ENCODE measurements around the gene ADAMTS19. TPM values are rescaled to one million over a fixed set of nuclear protein-coding genes. Genes with fewer than 3 reads are reported as not detected.
"Not testable (repeated sequence)": the region's sequence is repeated elsewhere in the genome, so short reads cannot be mapped to it uniquely, and the experiment has no call there.

ADAMTS19 gene
- total RNA-seq = under 1 TPM in 1 of 3 donors, not detected in 2; 0.14 TPM

- DNase-seq (no peak), ATAC-seq (peak; percentile 56 to 58)
- Mint-ChIP-seq H3K9me3 (no peaks in the 10 kb centered on the region), H3K27me3 (ENCODE audit: low read depth) (peaks cover 34% of the 10 kb centered on the region), H3K36me3 (ENCODE audit: insufficient read depth) (no peaks in the 10 kb centered on the region), H3K4me3 (no peak within 1 kb of the TSS), H3K4me1 (ENCODE audit: low read depth) (peaks cover 6% of the 10 kb centered on the region)
Observed at GRCh38 chr5:129459777-129460671, at the start of gene ADAMTS19. TSS of gene ADAMTS19 (plus strand) at chr5:129460298. CDS start at chr5:129460392, 94 bp downstream.

GRCh38 chr5:129410488-129410887 lies 49.6 kb upstream of the ADAMTS19 start:
- H3K9me3 Mint-ChIP-seq = peaks cover 17% of the 10 kb centered on the region
- no peaks in the 10 kb centered on the region for H3K36me3 Mint-ChIP-seq (ENCODE audit: insufficient read depth)
- no peaks in the 10 kb centered on the region for H3K4me1 Mint-ChIP-seq (ENCODE audit: low read depth)
- no peaks in the 10 kb centered on the region for H3K27me3 Mint-ChIP-seq (ENCODE audit: low read depth)
- DNase-seq (no peak), ATAC-seq (no peak)
- no peak overlapping the region for H3K4me3 Mint-ChIP-seq

- no peak for ATAC-seq
- H3K36me3 Mint-ChIP-seq (ENCODE audit: insufficient read depth) = no peaks in the 10 kb centered on the region
- DNase-seq = no peak
- H3K27me3 Mint-ChIP-seq (ENCODE audit: low read depth) = no peaks in the 10 kb centered on the region
- H3K4me3 Mint-ChIP-seq = no peak overlapping the region
- peaks cover 23% of the 10 kb centered on the region for H3K9me3 Mint-ChIP-seq
- H3K4me1 Mint-ChIP-seq (ENCODE audit: low read depth) = no peaks in the 10 kb centered on the region
Observed at GRCh38 chr5:129412721-129413120, 47.4 kb upstream of the ADAMTS19 start.

GRCh38 chr5:129413570-129413969 lies 46.5 kb upstream of the ADAMTS19 start:
- ATAC-seq (no peak), DNase-seq (no peak)
- no peaks in the 10 kb centered on the region for H3K36me3 Mint-ChIP-seq (ENCODE audit: insufficient read depth)
- H3K4me1 Mint-ChIP-seq (ENCODE audit: low read depth) = no peaks in the 10 kb centered on the region
- H3K4me3 Mint-ChIP-seq = no peak overlapping the region
- H3K27me3 Mint-ChIP-seq (ENCODE audit: low read depth) = no peaks in the 10 kb centered on the region
- H3K9me3 Mint-ChIP-seq = peaks cover 23% of the 10 kb centered on the region

- Mint-ChIP-seq H3K27me3 (ENCODE audit: low read depth) (no peaks in the 10 kb centered on the region), H3K4me3 (no peak overlapping the region), H3K9me3 (peaks cover 14% of the 10 kb centered on the region), H3K36me3 (ENCODE audit: insufficient read depth) (no peaks in the 10 kb centered on the region), H3K4me1 (ENCODE audit: low read depth) (no peaks in the 10 kb centered on the region)
- ATAC-seq (no peak), DNase-seq (no peak)
Observed at GRCh38 chr5:129419292-129419691, 40.8 kb upstream of the ADAMTS19 start.

GRCh38 chr5:129425031-129425430 lies 35.1 kb upstream of the ADAMTS19 start:
- ATAC-seq (no peak), DNase-seq (no peak)
- Mint-ChIP-seq H3K9me3 (peaks cover 3% of the 10 kb centered on the region), H3K36me3 (ENCODE audit: insufficient read depth) (no peaks in the 10 kb centered on the region), H3K4me1 (ENCODE audit: low read depth) (no peaks in the 10 kb centered on the region), H3K4me3 (no peak overlapping the region), H3K27me3 (ENCODE audit: low read depth) (no peaks in the 10 kb centered on the region)

GRCh38 chr5:129426071-129426470 lies 34.0 kb upstream of the ADAMTS19 start:
- H3K27me3 Mint-ChIP-seq (ENCODE audit: low read depth) = no peaks in the 10 kb centered on the region

GRCh38 chr5:129428636-129429035 lies 31.5 kb upstream of the ADAMTS19 start:
- H3K4me1 Mint-ChIP-seq (ENCODE audit: low read depth); DNase-seq; H3K4me3 Mint-ChIP-seq; H3K36me3 Mint-ChIP-seq (ENCODE audit: insufficient read depth); H3K9me3 Mint-ChIP-seq; H3K27me3 Mint-ChIP-seq (ENCODE audit: low read depth); ATAC-seq: not testable (repeated sequence)

More at GRCh38 chr5:129426071-129426470, 34.0 kb upstream of the ADAMTS19 start:
- Mint-ChIP-seq H3K36me3 (ENCODE audit: insufficient read depth) (no peaks in the 10 kb centered on the region), H3K4me3 (no peak overlapping the region), H3K4me1 (ENCODE audit: low read depth) (no peaks in the 10 kb centered on the region), H3K9me3 (peaks cover 3% of the 10 kb centered on the region)
- no peak for ATAC-seq
- DNase-seq = no peak

- DNase-seq (no peak), ATAC-seq (no peak)
- peaks cover 9% of the 10 kb centered on the region for H3K9me3 Mint-ChIP-seq
- no peaks in the 10 kb centered on the region for H3K4me1 Mint-ChIP-seq (ENCODE audit: low read depth)
- H3K36me3 Mint-ChIP-seq (ENCODE audit: insufficient read depth) = no peaks in the 10 kb centered on the region
- no peaks in the 10 kb centered on the region for H3K27me3 Mint-ChIP-seq (ENCODE audit: low read depth)
- H3K4me3 Mint-ChIP-seq = no peak overlapping the region
Observed at GRCh38 chr5:129431406-129431805, 28.7 kb upstream of the ADAMTS19 start.

- H3K4me3 Mint-ChIP-seq = no peak overlapping the region
- peaks cover 6% of the 10 kb centered on the region for H3K9me3 Mint-ChIP-seq
- no peak for DNase-seq
- H3K27me3 Mint-ChIP-seq (ENCODE audit: low read depth) = no peaks in the 10 kb centered on the region
- H3K4me1 Mint-ChIP-seq (ENCODE audit: low read depth) = no peaks in the 10 kb centered on the region
- ATAC-seq = no peak
- no peaks in the 10 kb centered on the region for H3K36me3 Mint-ChIP-seq (ENCODE audit: insufficient read depth)
Observed at GRCh38 chr5:129438322-129438721, 21.8 kb upstream of the ADAMTS19 start.

- ATAC-seq (no peak), DNase-seq (no peak)
- Mint-ChIP-seq H3K9me3 (no peaks in the 10 kb centered on the region), H3K27me3 (ENCODE audit: low read depth) (no peaks in the 10 kb centered on the region), H3K4me1 (ENCODE audit: low read depth) (no peaks in the 10 kb centered on the region), H3K4me3 (no peak overlapping the region), H3K36me3 (ENCODE audit: insufficient read depth) (no peaks in the 10 kb centered on the region)
Observed at GRCh38 chr5:129440424-129440823, 19.7 kb upstream of the ADAMTS19 start.

- Mint-ChIP-seq H3K4me3 (no peak overlapping the region), H3K9me3 (no peaks in the 10 kb centered on the region), H3K4me1 (ENCODE audit: low read depth) (no peaks in the 10 kb centered on the region), H3K36me3 (ENCODE audit: insufficient read depth) (no peaks in the 10 kb centered on the region), H3K27me3 (ENCODE audit: low read depth) (no peaks in the 10 kb centered on the region)
- no peak for ATAC-seq
- DNase-seq = no peak
Observed at GRCh38 chr5:129441096-129441495, 19.0 kb upstream of the ADAMTS19 start.

GRCh38 chr5:129445379-129445778 lies 14.7 kb upstream of the ADAMTS19 start:
- Mint-ChIP-seq H3K27me3 (ENCODE audit: low read depth) (no peaks in the 10 kb centered on the region), H3K4me3 (no peak overlapping the region), H3K36me3 (ENCODE audit: insufficient read depth) (no peaks in the 10 kb centered on the region), H3K4me1 (ENCODE audit: low read depth) (no peaks in the 10 kb centered on the region), H3K9me3 (no peaks in the 10 kb centered on the region)
- DNase-seq = no peak
- ATAC-seq = no peak

- H3K9me3 Mint-ChIP-seq = no peaks in the 10 kb centered on the region
- H3K36me3 Mint-ChIP-seq (ENCODE audit: insufficient read depth) = no peaks in the 10 kb centered on the region
- H3K27me3 Mint-ChIP-seq (ENCODE audit: low read depth) = no peaks in the 10 kb centered on the region
- no peaks in the 10 kb centered on the region for H3K4me1 Mint-ChIP-seq (ENCODE audit: low read depth)
- DNase-seq (no peak), ATAC-seq (no peak)
- no peak overlapping the region for H3K4me3 Mint-ChIP-seq
Observed at GRCh38 chr5:129447968-129448367, 12.1 kb upstream of the ADAMTS19 start.

- ATAC-seq = no peak
- no peaks in the 10 kb centered on the region for H3K27me3 Mint-ChIP-seq (ENCODE audit: low read depth)
- no peak overlapping the region for H3K4me3 Mint-ChIP-seq
- no peak for DNase-seq
- no peaks in the 10 kb centered on the region for H3K4me1 Mint-ChIP-seq (ENCODE audit: low read depth)
- no peaks in the 10 kb centered on the region for H3K9me3 Mint-ChIP-seq
- H3K36me3 Mint-ChIP-seq (ENCODE audit: insufficient read depth) = no peaks in the 10 kb centered on the region
Observed at GRCh38 chr5:129448654-129449053, 11.4 kb upstream of the ADAMTS19 start.

Data from activated T-cell treated with anti-CD3 and anti-CD28 coated beads, Interleukin-2, amount 50 U/mL, for 4 hours (primary cell).